AG09319 (cell line): ENCODE data around the gene CR1L.

Source experiments
- DNase-seq: peaks from one replicate; pipeline ENCODE4 v3.0.0-alpha.2; 2010; ENCODE audit warnings: low read depth; ENCODE audit errors: extremely low read depth
- TF ChIP-seq, protein P1 (sequence below): IDR thresholded peaks from 2 replicates; pipeline ENCODE4 v1.5.1; 2011; ENCODE audit warnings: low read depth, mild to moderate bottlenecking, inconsistent platforms, low read length, moderate library complexity

The CR1L gene

DNA sequence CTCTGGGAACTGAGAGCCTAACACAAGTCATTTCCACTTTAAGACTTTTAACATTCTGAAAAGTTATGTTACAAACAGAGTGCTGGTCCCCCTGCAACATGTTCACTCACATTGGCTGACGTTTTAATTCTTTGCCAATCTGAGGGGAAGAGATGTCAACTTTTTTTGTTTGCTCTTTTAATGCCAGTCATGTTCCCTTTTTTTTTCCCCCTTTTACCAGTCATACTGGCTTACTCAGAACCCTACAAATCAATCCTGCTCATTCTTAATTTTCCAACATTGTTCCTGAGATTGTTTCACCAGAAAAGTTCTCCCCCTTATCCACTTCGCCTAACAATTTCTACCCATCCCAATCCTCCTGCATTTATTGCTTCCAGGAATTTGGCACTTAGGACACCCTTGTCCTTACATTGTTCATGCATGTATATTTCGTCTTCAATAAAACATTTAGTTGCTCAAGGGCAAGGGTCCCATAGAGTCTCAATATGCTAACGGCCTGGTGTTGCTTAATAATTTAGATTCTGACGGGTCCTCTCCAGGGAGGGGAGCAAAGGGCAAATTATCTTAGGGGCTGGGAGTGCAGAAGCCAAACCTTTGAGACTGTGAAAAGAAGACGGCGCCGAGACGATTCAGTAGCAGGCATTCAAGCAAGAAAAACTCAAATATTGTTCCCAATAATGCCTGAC, 624 bp upstream of the CR1L start:
- no peak for DNase-seq
- TF ChIP-seq, protein P1, sequence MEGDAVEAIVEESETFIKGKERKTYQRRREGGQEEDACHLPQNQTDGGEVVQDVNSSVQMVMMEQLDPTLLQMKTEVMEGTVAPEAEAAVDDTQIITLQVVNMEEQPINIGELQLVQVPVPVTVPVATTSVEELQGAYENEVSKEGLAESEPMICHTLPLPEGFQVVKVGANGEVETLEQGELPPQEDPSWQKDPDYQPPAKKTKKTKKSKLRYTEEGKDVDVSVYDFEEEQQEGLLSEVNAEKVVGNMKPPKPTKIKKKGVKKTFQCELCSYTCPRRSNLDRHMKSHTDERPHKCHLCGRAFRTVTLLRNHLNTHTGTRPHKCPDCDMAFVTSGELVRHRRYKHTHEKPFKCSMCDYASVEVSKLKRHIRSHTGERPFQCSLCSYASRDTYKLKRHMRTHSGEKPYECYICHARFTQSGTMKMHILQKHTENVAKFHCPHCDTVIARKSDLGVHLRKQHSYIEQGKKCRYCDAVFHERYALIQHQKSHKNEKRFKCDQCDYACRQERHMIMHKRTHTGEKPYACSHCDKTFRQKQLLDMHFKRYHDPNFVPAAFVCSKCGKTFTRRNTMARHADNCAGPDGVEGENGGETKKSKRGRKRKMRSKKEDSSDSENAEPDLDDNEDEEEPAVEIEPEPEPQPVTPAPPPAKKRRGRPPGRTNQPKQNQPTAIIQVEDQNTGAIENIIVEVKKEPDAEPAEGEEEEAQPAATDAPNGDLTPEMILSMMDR: no peak

DNA sequence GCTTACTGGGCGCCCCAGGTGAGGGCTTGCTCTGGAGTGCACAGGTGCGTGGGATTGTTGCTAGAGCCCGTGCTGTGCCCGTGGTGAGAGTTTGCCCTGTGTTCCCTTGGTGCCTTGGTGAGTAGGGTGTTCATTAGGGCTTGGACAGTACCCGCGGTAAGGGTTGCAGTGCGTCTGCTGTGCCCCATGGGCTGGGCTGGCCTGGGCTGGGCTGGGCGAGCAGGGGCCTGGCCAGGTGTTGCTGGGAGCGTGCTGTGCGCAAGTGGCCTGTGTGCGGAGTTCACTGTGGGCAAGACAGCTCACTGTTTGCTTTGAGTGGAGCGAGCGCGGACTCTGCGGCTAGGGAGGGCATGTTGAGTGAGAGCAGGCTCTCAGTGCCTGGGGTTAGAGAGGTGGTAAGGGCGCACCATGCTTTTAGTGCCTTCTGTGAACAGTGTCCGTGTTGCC, 725 bp downstream of the CR1L start:
- TF ChIP-seq, protein P1: no peak
- no peak for DNase-seq

DNA sequence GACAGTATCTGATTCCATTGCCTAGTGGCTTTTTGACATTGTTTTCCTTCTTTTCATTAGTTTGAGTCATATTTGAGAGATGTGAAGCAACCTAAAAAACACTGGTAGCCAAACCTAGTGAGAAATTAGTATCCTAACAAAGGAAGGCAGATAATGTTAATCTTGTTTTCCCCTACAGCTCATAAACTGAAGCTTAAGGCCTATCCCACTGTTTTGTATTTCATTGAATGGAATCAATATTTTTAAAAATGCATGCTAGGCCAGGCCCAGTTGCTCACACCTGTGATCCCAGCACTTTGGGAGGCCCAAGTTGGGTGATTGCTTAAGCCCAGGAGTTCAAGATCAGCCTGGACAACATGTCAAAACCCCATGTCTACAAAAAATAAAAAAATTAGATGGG, 1.2 kb downstream of the CR1L start:
- DNase-seq: no peak
- TF ChIP-seq, protein P1: no peak

DNA sequence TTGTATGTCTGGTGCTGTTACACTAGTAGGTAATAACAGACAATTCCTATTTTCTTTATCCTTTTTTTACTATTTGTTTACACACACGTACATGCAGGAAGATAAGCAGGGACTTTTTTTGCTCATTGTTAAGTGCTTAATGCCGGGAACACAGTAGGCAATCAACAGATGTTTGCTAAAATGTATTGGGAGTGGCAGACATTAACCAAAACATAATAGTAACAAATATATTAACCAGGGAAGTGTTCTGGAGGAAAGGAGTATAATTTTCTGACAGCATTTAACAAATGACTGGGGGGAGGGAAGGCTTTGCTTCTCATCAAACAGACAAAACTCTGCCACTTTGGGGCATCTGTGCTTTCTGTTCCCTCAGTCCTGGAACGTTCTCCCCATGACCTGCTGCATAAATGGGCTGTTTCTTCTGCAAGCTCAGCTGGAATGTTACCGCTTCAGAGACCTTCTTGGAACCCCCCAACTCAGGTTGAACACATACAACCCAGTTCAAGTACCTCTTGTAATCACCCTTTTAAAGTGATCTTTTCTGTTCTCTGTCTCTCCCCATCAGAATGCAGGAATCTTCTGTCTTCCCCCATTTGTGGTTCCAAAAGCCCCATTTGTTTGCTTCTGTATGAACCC, 2.1 kb downstream of the CR1L start:
- no peak for DNase-seq
- TF ChIP-seq, protein P1: no peak

DNA sequence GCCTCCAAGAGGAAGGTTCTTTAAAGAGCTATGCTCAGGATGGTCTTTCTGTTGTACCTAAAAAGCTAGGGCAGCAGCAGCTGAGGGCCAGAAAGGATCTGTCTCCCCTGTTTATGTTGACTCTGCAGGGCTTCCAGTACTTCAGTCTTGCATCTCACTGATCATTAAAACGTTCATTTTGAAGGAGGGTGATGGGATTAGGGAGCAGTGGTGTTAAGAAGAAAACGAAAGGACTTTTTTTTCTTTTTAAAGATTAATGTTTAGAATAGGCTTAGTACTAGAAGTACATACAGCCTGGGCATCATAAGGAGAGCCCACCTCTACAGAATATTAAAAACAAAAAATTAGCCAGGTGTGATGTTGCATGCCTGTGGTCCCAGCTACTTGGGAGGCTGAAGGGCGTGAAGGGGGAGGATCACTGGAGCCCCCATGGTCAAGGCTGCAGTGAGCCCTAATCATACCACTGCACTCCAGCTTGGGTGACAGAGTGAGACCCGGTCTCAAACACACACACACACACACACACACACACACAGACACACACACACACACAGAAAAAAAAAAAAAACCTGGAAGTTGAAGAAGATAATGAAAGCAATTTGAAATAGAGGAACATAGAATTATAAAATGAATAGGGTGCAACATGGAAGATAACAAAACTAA, 2.9 kb downstream of the CR1L start:
- TF ChIP-seq, protein P1: no peak
- no peak for DNase-seq

DNA sequence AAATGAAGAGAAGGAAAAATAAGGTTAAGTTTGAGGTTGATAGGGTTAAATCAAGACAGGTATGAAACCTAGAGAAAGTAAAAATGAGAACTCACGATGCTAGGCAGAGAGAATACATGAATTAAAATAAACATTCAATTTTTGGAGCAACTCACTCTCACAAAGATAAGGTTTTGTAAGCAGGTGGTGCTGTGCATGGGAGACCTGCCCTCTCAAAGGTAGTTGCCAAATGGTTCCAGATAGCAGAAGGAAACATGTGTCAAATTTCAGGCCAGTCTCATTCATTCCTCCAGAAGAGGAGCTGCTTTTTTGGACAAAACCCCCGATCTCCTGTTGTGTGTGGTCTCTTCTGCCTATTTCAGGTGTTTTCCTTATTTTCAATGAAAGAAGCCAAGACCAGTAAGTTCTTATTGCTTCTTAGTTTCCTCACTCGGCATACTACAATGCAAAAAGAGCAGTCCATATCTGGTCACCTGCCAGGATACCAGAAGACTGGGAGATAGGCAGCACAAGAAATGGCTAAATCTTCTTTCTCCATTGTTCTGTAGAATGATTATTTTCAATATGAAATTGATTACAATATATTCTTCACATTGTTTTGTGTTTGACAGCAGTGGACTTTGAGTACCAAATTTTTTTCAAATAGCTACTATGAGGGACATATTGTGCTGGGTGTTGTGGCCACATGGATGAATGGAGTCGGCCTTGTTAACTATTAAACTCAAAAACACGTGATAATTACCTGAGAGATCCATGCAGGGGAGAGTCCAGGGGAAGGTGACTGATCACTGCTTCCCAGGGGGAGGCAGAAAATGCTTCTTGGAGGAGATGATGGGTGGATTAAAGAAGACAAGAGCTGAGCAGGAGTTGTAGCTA, 3.6 kb downstream of the CR1L start:
- TF ChIP-seq, protein P1: no peak
- DNase-seq: no peak
